Measurements from ENCODE around the gene SMIM45.

Gene SMIM45

DNA sequence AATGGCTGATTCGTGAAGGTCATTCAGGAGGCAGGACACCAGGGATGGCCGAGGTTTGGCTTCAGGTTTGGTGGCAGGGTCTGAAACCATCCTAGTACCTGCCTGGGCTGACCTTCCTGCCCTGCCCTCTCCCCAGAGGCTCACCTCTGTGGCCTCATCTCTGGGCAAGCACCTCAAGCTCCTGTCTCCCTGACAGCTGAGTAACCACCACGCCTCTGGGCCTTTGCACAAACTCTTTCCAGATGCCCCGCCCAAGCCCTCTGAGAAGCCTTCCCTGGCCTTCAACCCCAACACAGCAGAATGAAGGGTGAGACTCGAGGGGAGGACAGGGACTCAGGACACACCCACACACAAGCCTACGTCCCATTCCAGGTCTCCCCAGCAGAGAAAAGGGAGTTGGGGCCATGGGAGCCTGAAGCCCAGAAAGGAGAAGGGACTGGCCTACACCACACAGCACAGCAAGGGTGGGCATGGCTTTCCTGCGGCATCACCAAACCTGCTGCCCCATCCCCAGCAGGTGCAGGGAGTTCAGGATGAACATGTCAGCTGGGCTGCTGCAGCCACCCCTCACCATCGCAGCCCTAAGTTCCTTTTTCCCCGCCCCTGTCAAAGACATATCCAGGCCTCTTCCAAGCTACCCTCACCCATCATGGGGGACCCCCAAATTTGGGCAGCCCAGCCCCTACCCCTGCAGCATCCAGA is 39.5 kb upstream of the SMIM45 start:
- intact Hi-C loops (cut with micrococcal nuclease; ENCODE audit: unreplicated experiment) (no loop called here), in situ Hi-C loops (cut with MboI) (no loop called here)
- H3K4me3 ChIP-seq = no peak overlapping the region
- CTCF ChIA-PET = interaction anchor here (0.6 to 2.9 kb wide), 9 partner anchors 13 to 245 kb away, joined by 3 to 9 read pairs (median 3); partner anchors contain the start of gene TNFRSF13C
- H2AFZ ChIP-seq (ENCODE audit: control insufficient read depth, low read depth, low read length) = no peak overlapping the region
- POLR2A ChIA-PET = interaction anchor here (0.6 to 2.3 kb wide), 8 partner anchors 11 to 347 kb away, joined by 3 to 10 read pairs (median 4); partner anchors contain the start of genes CCDC134 and CENPM
- no peak overlapping the region for H3K4me2 ChIP-seq (ENCODE audit: control insufficient read depth, insufficient read depth)
- H3K9ac ChIP-seq (ENCODE audit: control insufficient read depth, insufficient read depth, low read length) = no peak overlapping the region
- 65% methylated on average over 9 of the region's 9 CpGs for WGBS (ENCODE audit: insufficient coverage, insufficient replicate concordance, low lambda C conversion rate, missing lambda C conversion rate)
- ATAC-seq (no peak), DNase-seq (ENCODE audit: low read depth, low spot score) (no peak), FAIRE-seq (no peak)
- no peaks in the 10 kb centered on the region for H3K79me2 ChIP-seq (ENCODE audit: control insufficient read depth, insufficient read depth, low read length)
- H4K20me1 ChIP-seq (ENCODE audit: control insufficient read depth, insufficient read depth) = peaks cover 6% of the 10 kb centered on the region; the same call in 1 of the 2 replicates
- SMC1A ChIA-PET (ENCODE audit: uncharacterized antibody, unreplicated experiment) = interaction anchor here (0.9 to 1.9 kb wide), 8 partner anchors 13 to 215 kb away, joined by 3 to 7 read pairs (median 4); no protein-coding TSS in a partner anchor
- peaks cover 27% of the 10 kb centered on the region for H3K4me1 ChIP-seq (ENCODE audit: control insufficient read depth, insufficient read depth, low read length)
- H3K9me3 ChIP-seq (replicated peaks; ENCODE audit: control insufficient read depth, insufficient read depth, low read length) = no peaks in the 10 kb centered on the region
- BruUV-seq (replicated peaks) = no TSS peak
- peaks cover 6 to 12% of the 10 kb centered on the region in 2 experiments; a peak in 3 of 4 replicates for H3K27me3 ChIP-seq (replicated peaks in 1 of 2; ENCODE audit: control insufficient read depth in 2 of 2, insufficient read depth in 2 of 2, low read length in 1 of 2)
- H3K27ac ChIP-seq (ENCODE audit: control insufficient read depth, insufficient read depth) = no peak overlapping the region
- H3K36me3 ChIP-seq (ENCODE audit: control insufficient read depth in 2 of 2, insufficient read depth in 2 of 2, low read length in 1 of 2) = no peaks in the 10 kb centered on the region; a peak in 1 of 4 replicates
- RAD21 ChIA-PET (ENCODE audit: unreplicated experiment) = interaction anchor here (1.0 to 5.8 kb wide), 6 partner anchors 12 to 215 kb away, joined by 3 to 40 read pairs (median 3); no protein-coding TSS in a partner anchor
- TF ChIP-seq RUNX3 (IDR thresholded peaks at IDR 0.05; ENCODE audit: low read length) (no peak), ZBTB33 (IDR thresholded peaks at IDR 0.05) (no peak), CEBPB (IDR thresholded peaks at IDR 0.05; ENCODE audit: borderline replicate concordance in 1 of 2, low read depth in 2 of 2, low read length in 2 of 2) (no peak), BCLAF1 (IDR thresholded peaks at IDR 0.05) (no peak), ZNF207 (IDR thresholded peaks at IDR 0.05; ENCODE audit: borderline replicate concordance) (no peak), BACH1 (IDR thresholded peaks at IDR 0.05; ENCODE audit: borderline replicate concordance) (no peak), SREBF1 (IDR thresholded peaks at IDR 0.05; ENCODE audit: low read length) (no peak), CREM (IDR thresholded peaks at IDR 0.05; ENCODE audit: low read depth) (no peak), USF1 (IDR thresholded peaks at IDR 0.05; ENCODE audit: borderline replicate concordance, extremely low read length, insufficient read depth, low read depth, low read length) (no peak), GATAD2B (conservative IDR thresholded peaks at IDR 0.05; ENCODE audit: low read depth) (no peak), IKZF1 (conservative IDR thresholded peaks at IDR 0.05) (no peak), TBL1XR1 (IDR thresholded peaks at IDR 0.05; ENCODE audit: low read depth, low read length) (no peak)
- TF ChIP-seq, protein P1, sequence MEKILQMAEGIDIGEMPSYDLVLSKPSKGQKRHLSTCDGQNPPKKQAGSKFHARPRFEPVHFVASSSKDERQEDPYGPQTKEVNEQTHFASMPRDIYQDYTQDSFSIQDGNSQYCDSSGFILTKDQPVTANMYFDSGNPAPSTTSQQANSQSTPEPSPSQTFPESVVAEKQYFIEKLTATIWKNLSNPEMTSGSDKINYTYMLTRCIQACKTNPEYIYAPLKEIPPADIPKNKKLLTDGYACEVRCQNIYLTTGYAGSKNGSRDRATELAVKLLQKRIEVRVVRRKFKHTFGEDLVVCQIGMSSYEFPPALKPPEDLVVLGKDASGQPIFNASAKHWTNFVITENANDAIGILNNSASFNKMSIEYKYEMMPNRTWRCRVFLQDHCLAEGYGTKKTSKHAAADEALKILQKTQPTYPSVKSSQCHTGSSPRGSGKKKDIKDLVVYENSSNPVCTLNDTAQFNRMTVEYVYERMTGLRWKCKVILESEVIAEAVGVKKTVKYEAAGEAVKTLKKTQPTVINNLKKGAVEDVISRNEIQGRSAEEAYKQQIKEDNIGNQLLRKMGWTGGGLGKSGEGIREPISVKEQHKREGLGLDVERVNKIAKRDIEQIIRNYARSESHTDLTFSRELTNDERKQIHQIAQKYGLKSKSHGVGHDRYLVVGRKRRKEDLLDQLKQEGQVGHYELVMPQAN (conservative IDR thresholded peaks at IDR 0.05) = no peak
